IMR-90 (cell line): Measurements from ENCODE around the gene CD300H. TPM values are rescaled to one million over a fixed set of nuclear protein-coding genes. Genes with fewer than 3 reads are reported as not detected.

Source experiments
- ATAC-seq: fragments of 200-7000 bp; cut with Tn5 transposase; 2 replicates; pipeline ENCODE4 v1.9.1; 2020; ENCODE audit warnings: low read depth, mild to moderate bottlenecking, moderate library complexity
- BruUV-seq: library from RNA; stranded (reverse); fragments of 400-500 nt; replicated peaks from 2 replicates; lab custom pipeline; 2021; lab: Mats Ljungman, UMichigan
- CTCF ChIA-PET: fragments of 300-600 bp; formaldehyde crosslinking; extraction: SDS; loops from one replicate; lab custom pipeline; 2021; ENCODE audit warnings: antibody characterized with exemption; lab: Yijun Ruan, JAX
- POLR2A ChIA-PET: fragments of 300-600 bp; sonication (Branson Sonifier 250); formaldehyde crosslinking; loops from one replicate; lab custom pipeline; 2022; ENCODE audit warnings: antibody characterized with exemption; ENCODE audit not compliant: unreplicated experiment; lab: Charles Lee
- DNase-seq: peaks from one replicate; pipeline ENCODE4 v3.0.0; 2013
- H2AFZ ChIP-seq: replicated peaks from 2 replicates; pipeline ENCODE3; 2013; ENCODE audit warnings: low read length, mild to moderate bottlenecking; ENCODE audit not compliant: poor library complexity
- H2AK5ac ChIP-seq: 2 replicates; pipeline ENCODE4 v1.6.1; 2013; ENCODE audit warnings: low read depth, low read length, inconsistent platforms
- H2AK9ac ChIP-seq: replicated peaks from 2 replicates; pipeline ENCODE3; 2013; ENCODE audit warnings: mild to moderate bottlenecking, low read depth, low read length, moderate library complexity; ENCODE audit not compliant: poor library complexity
- H2BK120ac ChIP-seq: 2 replicates; pipeline ENCODE4 v1.6.1; 2013; ENCODE audit warnings: low read depth, low read length, inconsistent platforms
- H2BK15ac ChIP-seq: 3 replicates; pipeline ENCODE4 v1.6.1; 2013; ENCODE audit warnings: low read depth, low read length, inconsistent platforms
- H2BK20ac ChIP-seq: 2 replicates; pipeline ENCODE4 v1.6.1; 2013; ENCODE audit warnings: low read depth, mild to moderate bottlenecking, inconsistent platforms, low read length, moderate library complexity
- H2BK5ac ChIP-seq: 2 replicates; pipeline ENCODE4 v1.6.1; 2013; ENCODE audit warnings: mild to moderate bottlenecking, low read depth, low read length, inconsistent platforms; ENCODE audit not compliant: poor library complexity, severe bottlenecking
- H3K14ac ChIP-seq: replicated peaks from 2 replicates; pipeline ENCODE4 v1.6.1; 2013; ENCODE audit warnings: low read depth, low read length, inconsistent platforms
- H3K18ac ChIP-seq: 2 replicates; pipeline ENCODE4 v1.6.1; 2013; ENCODE audit warnings: low read depth, low read length, control low read depth
- H3K23ac ChIP-seq: 2 replicates; pipeline ENCODE4 v1.6.1; 2013; ENCODE audit warnings: low read depth, low read length, inconsistent platforms
- H3K27ac ChIP-seq: 2 replicates; pipeline ENCODE4 v1.5.1; 2013; ENCODE audit warnings: mild to moderate bottlenecking, control low read depth, low read length; ENCODE audit not compliant: insufficient read depth
- H3K27me3 ChIP-seq: 2 replicates; pipeline ENCODE4 v1.6.1; 2013; ENCODE audit warnings: low read length; ENCODE audit not compliant: control insufficient read depth, insufficient read depth
- H3K36me3 ChIP-seq: 2 replicates; pipeline ENCODE4 v1.6.1; 2013; ENCODE audit warnings: low read length, mixed read lengths; ENCODE audit not compliant: control insufficient read depth, insufficient read depth
- H3K4ac ChIP-seq: 2 replicates; pipeline ENCODE4 v1.6.1; 2013; ENCODE audit warnings: low read depth, low read length, inconsistent platforms
- H3K4me1 ChIP-seq: 2 replicates; pipeline ENCODE4 v1.6.1; 2013; ENCODE audit warnings: low read length, mixed read lengths; ENCODE audit not compliant: control insufficient read depth, insufficient read depth
- H3K4me2 ChIP-seq: 2 replicates; pipeline ENCODE4 v1.6.1; 2013; ENCODE audit warnings: low read depth, mild to moderate bottlenecking, control low read depth, low read length, moderate library complexity
- H3K4me3 ChIP-seq: 2 replicates; pipeline ENCODE4 v1.5.1; 2013; ENCODE audit warnings: low read depth, mild to moderate bottlenecking, control low read depth, low read length, moderate library complexity; ENCODE audit not compliant: insufficient read depth
- H3K56ac ChIP-seq: 2 replicates; pipeline ENCODE4 v1.6.1; 2013; ENCODE audit warnings: low read length, inconsistent platforms; ENCODE audit not compliant: insufficient read depth; ENCODE audit errors: extremely low read depth
- H3K79me1 ChIP-seq, 2 experiments: 2 replicates each; pipeline ENCODE4 v1.6.1; 2013; ENCODE audit warnings: low read length in 2 of 2, inconsistent platforms in 1 of 2, low read depth in 1 of 2
- H3K9ac ChIP-seq: 2 replicates; pipeline ENCODE4 v1.6.1; 2013; ENCODE audit warnings: low read depth, low read length, control low read depth
- H3K9me1 ChIP-seq: 2 replicates; pipeline ENCODE4 v1.6.1; 2013; ENCODE audit warnings: low read length, inconsistent platforms; ENCODE audit not compliant: insufficient read depth
- H3K9me3 ChIP-seq: 2 replicates; pipeline ENCODE4 v1.6.1; 2013; ENCODE audit warnings: low read length; ENCODE audit not compliant: control insufficient read depth, insufficient read depth
- H4K20me1 ChIP-seq: 2 replicates; pipeline ENCODE4 v1.6.1; 2013; ENCODE audit warnings: low read length, inconsistent platforms; ENCODE audit not compliant: insufficient read depth
- H4K5ac ChIP-seq: 2 replicates; pipeline ENCODE4 v1.6.1; 2013; ENCODE audit warnings: mild to moderate bottlenecking, low read depth, low read length, control low read depth
- H4K8ac ChIP-seq, 2 experiments: 2 replicates each; pipeline ENCODE4 v1.6.1; 2013; ENCODE audit warnings: low read depth in 2 of 2, low read length in 2 of 2, control low read depth in 1 of 2, inconsistent platforms in 1 of 2
- H4K91ac ChIP-seq: 2 replicates; pipeline ENCODE4 v1.6.1; 2013; ENCODE audit warnings: low read depth, low read length, inconsistent platforms; ENCODE audit not compliant: insufficient read depth
- BHLHE40 ChIP-seq: fragments of 150-350 bp; IDR thresholded peaks from 2 replicates; pipeline ENCODE4 v1.6.1; 2016; ENCODE audit warnings: mild to moderate bottlenecking, low read depth, low read length
- CEBPB ChIP-seq: IDR thresholded peaks from 2 replicates; pipeline ENCODE4 v1.6.1; 2012; ENCODE audit warnings: low read depth, low read length, improper control_type of control experiment
- CTCF ChIP-seq: conservative IDR thresholded peaks from 2 replicates; pipeline ENCODE4 v1.5.1; 2012; ENCODE audit warnings: mild to moderate bottlenecking, low read depth, low read length, improper control_type of control experiment
- FOS ChIP-seq: fragments of 150-350 bp; IDR thresholded peaks from 2 replicates; pipeline ENCODE4 v1.6.1; 2016; ENCODE audit warnings: low read depth, low read length
- MAFK ChIP-seq: IDR thresholded peaks from 2 replicates; pipeline ENCODE4 v1.6.1; 2012; ENCODE audit warnings: low read depth, low read length, improper control_type of control experiment
- MAZ ChIP-seq: IDR thresholded peaks from 2 replicates; pipeline ENCODE4 v1.6.1; 2012; ENCODE audit warnings: low read depth, mild to moderate bottlenecking, low read length, improper control_type of control experiment, moderate library complexity, borderline replicate concordance
- MXI1 ChIP-seq: IDR thresholded peaks from 2 replicates; pipeline ENCODE4 v1.6.1; 2012; ENCODE audit warnings: low read depth, mild to moderate bottlenecking, low read length, moderate library complexity, borderline replicate concordance
- NFE2L2 ChIP-seq: fragments of 150-350 bp; IDR thresholded peaks from 2 replicates; pipeline ENCODE4 v1.6.1; 2016; ENCODE audit warnings: low read depth, mild to moderate bottlenecking, low read length
- POLR2A ChIP-seq: IDR thresholded peaks from 2 replicates; pipeline ENCODE4 v1.6.1; 2012; ENCODE audit warnings: mild to moderate bottlenecking, low read depth, low read length
- RAD21 ChIP-seq: IDR thresholded peaks from 2 replicates; pipeline ENCODE4 v1.6.1; 2012; ENCODE audit warnings: low read length, improper control_type of control experiment
- RCOR1 ChIP-seq: IDR thresholded peaks from 2 replicates; pipeline ENCODE4 v1.6.1; 2012; ENCODE audit warnings: mild to moderate bottlenecking, low read length, improper control_type of control experiment; ENCODE audit not compliant: insufficient replicate concordance
- SMC3 ChIP-seq: fragments of 150-350 bp; IDR thresholded peaks from 2 replicates; pipeline ENCODE4 v1.6.1; 2016; ENCODE audit warnings: low read depth, mild to moderate bottlenecking, antibody characterized with exemption, low read length, moderate library complexity
- WGBS, 2 experiments: methylation state at CpG; one replicate each; pipeline versions ENCODE4 v1.1.5 to v1.1.7; 2013; ENCODE audit warnings: missing lambda C conversion rate in 2 of 2; ENCODE audit not compliant: insufficient read length in 1 of 2; ENCODE audit errors: extremely low coverage in 2 of 2; 5-methylcytosine and 5-hydroxymethylcytosine counted together
- dilution Hi-C: fragments of 300-500 bp; cut with HindIII; formaldehyde crosslinking; loops from one replicate; pipeline ENCODE4 v1.14.3; 2018; ENCODE audit warnings: low sequenced_read_pairs; ENCODE audit not compliant: unreplicated experiment
- in situ Hi-C: fragments of 300-500 bp; cut with MboI; formaldehyde crosslinking; loops from 3 replicates; pipeline ENCODE4 v1.14.3; 2019; ENCODE audit warnings: low sequenced_read_pairs, inconsistent platforms, mixed read lengths
- intact Hi-C: fragments of 100-400 bp; cut with micrococcal nuclease; formaldehyde crosslinking; loops from 2 replicates; pipeline ENCODE4 v1.10.0; 2022
- polyA plus RNA-seq, 3 experiments: library from polyadenylated mRNA; depleted of rRNA; stranded (reverse); fragments of >200 nt; gene quantifications; 2 replicates each; pipeline ENCODE4 v1.2.3, GENCODE V29; 2012; ENCODE audit warnings: low replicate concordance in 1 of 3
- total RNA-seq: library from RNA; depleted of rRNA; stranded (reverse); fragments of >200 nt; gene quantifications from 2 replicates; pipeline ENCODE4 v1.2.3, GENCODE V29; 2012
- TF ChIP-seq, protein P1 (sequence below): fragments of 150-350 bp; IDR thresholded peaks from 2 replicates; pipeline ENCODE4 v1.6.1; 2016; ENCODE audit warnings: low read depth, mild to moderate bottlenecking, low read length, moderate library complexity, borderline replicate concordance
- TF ChIP-seq, protein P2 (sequence below): fragments of 150-350 bp; IDR thresholded peaks from 2 replicates; pipeline ENCODE4 v1.6.1; 2017; ENCODE audit warnings: mild to moderate bottlenecking, antibody characterized with exemption, low read length, low read depth

CD300H gene
- total and polyA plus RNA-seq, 2 of the 4 experiments (the other 2 are of a cell fraction) = not detected

- Histone ChIP-seq H2BK5ac (no peak overlapping the region), H3K14ac (no peak overlapping the region), H2BK120ac (no peak overlapping the region), H3K9me1 (no peaks in the 10 kb centered on the region), H4K20me1 (no peaks in the 10 kb centered on the region), H3K79me1 (no peaks in the 10 kb centered on the region), H3K18ac (no peak overlapping the region), H3K4ac (no peak overlapping the region), H4K5ac (no peak overlapping the region), H3K36me3 (no peaks in the 10 kb centered on the region), H3K4me1 (no peaks in the 10 kb centered on the region), H3K27ac (no peak overlapping the region), H2AFZ (no peak overlapping the region), H3K9ac (no peak overlapping the region), H3K56ac (no peak overlapping the region), H3K4me3 (no peak overlapping the region), H2AK9ac (no peak overlapping the region), H2AK5ac (no peak overlapping the region), H2BK20ac (no peak overlapping the region), H2BK15ac (no peak overlapping the region), H3K23ac (no peak overlapping the region), H3K9me3 (peaks cover 27% of the 10 kb centered on the region), H4K91ac (no peak overlapping the region), H3K27me3 (no peaks in the 10 kb centered on the region), H3K4me2 (no peak overlapping the region), H4K8ac (no peak overlapping the region)
- TF ChIP-seq CTCF (no peak), RAD21 (no peak), NFE2L2 (no peak), FOS (no peak), SMC3 (no peak), RCOR1 (no peak), BHLHE40 (no peak), MAFK (no peak), MXI1 (no peak), MAZ (no peak), CEBPB (no peak), POLR2A (no peak)
- TF ChIP-seq, protein P1, sequence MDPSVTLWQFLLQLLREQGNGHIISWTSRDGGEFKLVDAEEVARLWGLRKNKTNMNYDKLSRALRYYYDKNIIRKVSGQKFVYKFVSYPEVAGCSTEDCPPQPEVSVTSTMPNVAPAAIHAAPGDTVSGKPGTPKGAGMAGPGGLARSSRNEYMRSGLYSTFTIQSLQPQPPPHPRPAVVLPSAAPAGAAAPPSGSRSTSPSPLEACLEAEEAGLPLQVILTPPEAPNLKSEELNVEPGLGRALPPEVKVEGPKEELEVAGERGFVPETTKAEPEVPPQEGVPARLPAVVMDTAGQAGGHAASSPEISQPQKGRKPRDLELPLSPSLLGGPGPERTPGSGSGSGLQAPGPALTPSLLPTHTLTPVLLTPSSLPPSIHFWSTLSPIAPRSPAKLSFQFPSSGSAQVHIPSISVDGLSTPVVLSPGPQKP = no peak
- TF ChIP-seq, protein P2, sequence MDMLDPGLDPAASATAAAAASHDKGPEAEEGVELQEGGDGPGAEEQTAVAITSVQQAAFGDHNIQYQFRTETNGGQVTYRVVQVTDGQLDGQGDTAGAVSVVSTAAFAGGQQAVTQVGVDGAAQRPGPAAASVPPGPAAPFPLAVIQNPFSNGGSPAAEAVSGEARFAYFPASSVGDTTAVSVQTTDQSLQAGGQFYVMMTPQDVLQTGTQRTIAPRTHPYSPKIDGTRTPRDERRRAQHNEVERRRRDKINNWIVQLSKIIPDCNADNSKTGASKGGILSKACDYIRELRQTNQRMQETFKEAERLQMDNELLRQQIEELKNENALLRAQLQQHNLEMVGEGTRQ = no peak
- no peak for ATAC-seq
- in situ Hi-C loops (no loop called here), dilution Hi-C loops (no loop called here), intact Hi-C loops (no loop called here)
- 57% methylated on average over 3 of the region's 7 CpGs; no CpG with 5 or more reads in 1 of the 2 experiments for WGBS, 2 experiments
- BruUV-seq = no TSS peak
- ChIA-PET POLR2A (no interaction called here), CTCF (no interaction called here)
- DNase-seq = no peak
Observed at GRCh38 chr17:74549343-74549742, 18.0 kb downstream of the CD300H start.
